ENCODE data around the gene MROH2B.
"Not testable (repeated sequence)": the region's sequence is repeated elsewhere in the genome, so short reads cannot be mapped to it uniquely, and the experiment has no call there.

MROH2B gene

GRCh38 chr5:41048986-41049385, 22.2 kb downstream of the MROH2B start:
- Histone ChIP-seq H3K4me1 (no peaks in the 10 kb centered on the region), H3K4me3 (no peak overlapping the region), H3K27me3 (no peaks in the 10 kb centered on the region), H4K20me1 (no peaks in the 10 kb centered on the region), H3K9ac (no peak overlapping the region), H3K36me3 (no peaks in the 10 kb centered on the region), H3K27ac (no peak overlapping the region), H3K9me3 (replicated peaks in 1 of 11) (no peaks in the 10 kb centered on the region), H3K4me2 (no peak overlapping the region)
- TF ChIP-seq Cebpa-rat (IDR thresholded peaks at IDR 0.05), result no peak

GRCh38 chr5:41043109-41043747, 27.9 kb downstream of the MROH2B start:
- no peaks in the 10 kb centered on the region for H3K36me3 ChIP-seq
- H3K9ac ChIP-seq, result no peak overlapping the region
- no peaks in the 10 kb centered on the region for H4K20me1 ChIP-seq
- H3K27me3 ChIP-seq, result no peaks in the 10 kb centered on the region
- no peaks in the 10 kb centered on the region for H3K9me3 ChIP-seq (replicated peaks in 1 of 11)
- no peaks in the 10 kb centered on the region for H3K4me1 ChIP-seq
- TF ChIP-seq Cebpa-rat (IDR thresholded peaks at IDR 0.05), result no peak
- no peak overlapping the region for H3K27ac ChIP-seq
- no peak overlapping the region for H3K4me3 ChIP-seq
- H3K4me2 ChIP-seq, result no peak overlapping the region

GRCh38 chr5:41032973-41033372, 38.2 kb downstream of the MROH2B start:
- Histone ChIP-seq H3K27ac (no peak overlapping the region), H3K4me1 (no peaks in the 10 kb centered on the region), H3K36me3 (no peaks in the 10 kb centered on the region), H4K20me1 (no peaks in the 10 kb centered on the region), H3K4me2 (no peak overlapping the region), H3K27me3 (no peaks in the 10 kb centered on the region), H3K4me3 (no peak overlapping the region), H3K9me3 (replicated peaks in 1 of 11) (peaks cover 0 to 12% (median 0%) of the 10 kb centered on the region in 11 experiments; a peak in 1 of 22 replicates), H3K9ac (no peak overlapping the region)
- no peak for TF ChIP-seq Cebpa-rat (IDR thresholded peaks at IDR 0.05)

GRCh38 chr5:41022600-41022999, 48.5 kb downstream of the MROH2B start:
- not testable (repeated sequence) for H3K4me3 ChIP-seq, H3K27me3 ChIP-seq, H3K4me2 ChIP-seq, H4K20me1 ChIP-seq, H3K36me3 ChIP-seq, H3K27ac ChIP-seq, H3K9ac ChIP-seq, H3K4me1 ChIP-seq
- peaks cover 0 to 14% (median 0%) of the 10 kb centered on the region in 11 experiments; a peak in 3 of 22 replicates for H3K9me3 ChIP-seq (replicated peaks in 1 of 11)

- H3K27ac ChIP-seq, result no peak overlapping the region
- H3K4me3 ChIP-seq, result no peak overlapping the region
- TF ChIP-seq Cebpa-rat (IDR thresholded peaks at IDR 0.05), result no peak
- no peaks in the 10 kb centered on the region for H3K36me3 ChIP-seq
- no peak overlapping the region for H3K9ac ChIP-seq
- no peaks in the 10 kb centered on the region for H4K20me1 ChIP-seq
- H3K4me2 ChIP-seq, result no peak overlapping the region
- no peaks in the 10 kb centered on the region for H3K9me3 ChIP-seq (replicated peaks in 1 of 11)
- no peaks in the 10 kb centered on the region for H3K27me3 ChIP-seq
- H3K4me1 ChIP-seq, result no peaks in the 10 kb centered on the region
Measured at GRCh38 chr5:41012318-41012717, 58.8 kb downstream of the MROH2B start.

GRCh38 chr5:41010572-41010971, 60.6 kb downstream of the MROH2B start:
- H3K4me2 ChIP-seq, result no peak overlapping the region
- no peaks in the 10 kb centered on the region for H3K27me3 ChIP-seq
- TF ChIP-seq Cebpa-rat (IDR thresholded peaks at IDR 0.05), result no peak
- no peak overlapping the region for H3K27ac ChIP-seq
- H3K9me3 ChIP-seq (replicated peaks in 1 of 11), result no peaks in the 10 kb centered on the region
- no peak overlapping the region for H3K9ac ChIP-seq
- no peaks in the 10 kb centered on the region for H3K4me1 ChIP-seq
- H3K36me3 ChIP-seq, result no peaks in the 10 kb centered on the region
- no peak overlapping the region for H3K4me3 ChIP-seq
- no peaks in the 10 kb centered on the region for H4K20me1 ChIP-seq

- no peak overlapping the region for H3K27ac ChIP-seq
- H3K4me1 ChIP-seq, result no peaks in the 10 kb centered on the region
- H4K20me1 ChIP-seq, result no peaks in the 10 kb centered on the region
- H3K27me3 ChIP-seq, result no peaks in the 10 kb centered on the region
- H3K4me2 ChIP-seq, result no peak overlapping the region
- no peaks in the 10 kb centered on the region for H3K36me3 ChIP-seq
- H3K9ac ChIP-seq, result no peak overlapping the region
- H3K9me3 ChIP-seq (replicated peaks in 1 of 11), result no peaks in the 10 kb centered on the region
- no peak overlapping the region for H3K4me3 ChIP-seq
- TF ChIP-seq Cebpa-rat (IDR thresholded peaks at IDR 0.05), result no peak; a peak in 1 of 22 replicates
Measured at GRCh38 chr5:41009232-41009631, 61.9 kb downstream of the MROH2B start.

GRCh38 chr5:41004931-41005330, 66.2 kb downstream of the MROH2B start:
- H3K4me2 ChIP-seq, result no peak overlapping the region
- no peak overlapping the region for H3K9ac ChIP-seq
- TF ChIP-seq Cebpa-rat (IDR thresholded peaks at IDR 0.05), result no peak
- no peaks in the 10 kb centered on the region for H3K4me1 ChIP-seq
- no peaks in the 10 kb centered on the region for H4K20me1 ChIP-seq
- H3K4me3 ChIP-seq, result no peak overlapping the region
- H3K36me3 ChIP-seq, result no peaks in the 10 kb centered on the region
- no peaks in the 10 kb centered on the region for H3K27me3 ChIP-seq
- H3K27ac ChIP-seq, result no peak overlapping the region
- no peaks in the 10 kb centered on the region for H3K9me3 ChIP-seq (replicated peaks in 1 of 11)

GRCh38 chr5:41003670-41004376, 67.3 kb downstream of the MROH2B start:
- Histone ChIP-seq H3K27ac (no peak overlapping the region), H3K4me2 (no peak overlapping the region), H3K9me3 (replicated peaks in 1 of 11) (no peaks in the 10 kb centered on the region), H3K4me1 (no peaks in the 10 kb centered on the region), H3K36me3 (no peaks in the 10 kb centered on the region), H4K20me1 (no peaks in the 10 kb centered on the region), H3K27me3 (no peaks in the 10 kb centered on the region), H3K4me3 (no peak overlapping the region), H3K9ac (no peak overlapping the region)
- no peak for TF ChIP-seq Cebpa-rat (IDR thresholded peaks at IDR 0.05)

- TF ChIP-seq Cebpa-rat (IDR thresholded peaks at IDR 0.05), result no peak
- Histone ChIP-seq H3K36me3 (no peaks in the 10 kb centered on the region), H3K9me3 (replicated peaks in 1 of 11) (no peaks in the 10 kb centered on the region), H3K4me2 (no peak overlapping the region), H3K4me1 (no peaks in the 10 kb centered on the region), H4K20me1 (no peaks in the 10 kb centered on the region), H3K27me3 (no peaks in the 10 kb centered on the region), H3K4me3 (no peak overlapping the region), H3K27ac (no peak overlapping the region), H3K9ac (no peak overlapping the region)
Measured at GRCh38 chr5:40999966-41000365, 71.2 kb downstream of the MROH2B start.

All from BLaER1 treated with 17β-estradiol and CSF1 and Interleukin-3, amounts not matched to agents 10 nM and 100 nM (cell line).